H9 (cell line): Measurements from ENCODE around the gene HSPB8. TPM values are rescaled to one million over a fixed set of nuclear protein-coding genes. Genes with fewer than 3 reads are reported as not detected.

Experiments used
- DNase-seq: peaks from one replicate; pipeline ENCODE4 v3.0.0-alpha.2; 2017
- H2AFZ ChIP-seq: one replicate; pipeline ENCODE4 v1.6.1; 2013; ENCODE audit warnings: mild to moderate bottlenecking, low read length, control low read depth, moderate library complexity
- H2AK5ac ChIP-seq: 2 replicates; pipeline ENCODE4 v1.6.1; 2013; ENCODE audit warnings: low read length, control low read depth, mixed read lengths; ENCODE audit not compliant: insufficient read length
- H2BK120ac ChIP-seq: one replicate; pipeline ENCODE4 v1.6.1; 2013; ENCODE audit warnings: low read depth, mild to moderate bottlenecking, low read length, control low read depth, inconsistent platforms; ENCODE audit not compliant: poor library complexity, severe bottlenecking
- H2BK12ac ChIP-seq: 2 replicates; pipeline ENCODE4 v1.6.1; 2013; ENCODE audit warnings: low read length, control low read depth, mixed read lengths, low read depth; ENCODE audit not compliant: insufficient read length
- H2BK15ac ChIP-seq: 2 replicates; pipeline ENCODE4 v1.6.1; 2013; ENCODE audit warnings: low read depth, low read length, control low read depth
- H2BK20ac ChIP-seq: one replicate; pipeline ENCODE4 v1.6.1; 2013; ENCODE audit warnings: low read depth, mild to moderate bottlenecking, low read length, control low read depth, inconsistent platforms; ENCODE audit not compliant: poor library complexity, severe bottlenecking
- H2BK5ac ChIP-seq: 2 replicates; pipeline ENCODE4 v1.6.1; 2013; ENCODE audit warnings: low read length, control low read depth, mixed read lengths; ENCODE audit not compliant: insufficient read length
- H3K14ac ChIP-seq: 2 replicates; pipeline ENCODE4 v1.6.1; 2013; ENCODE audit warnings: low read length, control low read depth; ENCODE audit not compliant: insufficient read depth
- H3K18ac ChIP-seq: 2 replicates; pipeline ENCODE4 v1.6.1; 2013; ENCODE audit warnings: low read depth, mild to moderate bottlenecking, mixed read lengths, low read length, control low read depth; ENCODE audit not compliant: insufficient read length
- H3K23ac ChIP-seq: 2 replicates; pipeline ENCODE4 v1.6.1; 2013; ENCODE audit warnings: low read length, control low read depth, mixed read lengths, low read depth; ENCODE audit not compliant: insufficient read length
- H3K23me2 ChIP-seq: 2 replicates; pipeline ENCODE4 v1.6.1; 2013; ENCODE audit warnings: low read depth, mild to moderate bottlenecking, mixed read lengths, low read length, control low read depth; ENCODE audit not compliant: insufficient read length, poor library complexity, severe bottlenecking
- H3K27ac ChIP-seq: 2 replicates; pipeline ENCODE4 v1.5.1; 2013; ENCODE audit warnings: low read length, control low read depth, mixed read lengths, low read depth; ENCODE audit not compliant: insufficient read length
- H3K27me3 ChIP-seq: 2 replicates; pipeline ENCODE4 v1.6.1; 2013; ENCODE audit warnings: low read length, control low read depth, inconsistent platforms; ENCODE audit not compliant: insufficient read depth
- H3K4ac ChIP-seq: 2 replicates; pipeline ENCODE4 v1.6.1; 2013; ENCODE audit warnings: low read depth, mild to moderate bottlenecking, control low read depth, inconsistent platforms, low read length, moderate library complexity
- H3K4me1 ChIP-seq: 2 replicates; pipeline ENCODE4 v1.6.1; 2013; ENCODE audit warnings: low read length, control low read depth, inconsistent platforms; ENCODE audit not compliant: insufficient read depth
- H3K4me2 ChIP-seq: 2 replicates; pipeline ENCODE4 v1.6.1; 2013; ENCODE audit warnings: low read length, control low read depth, mixed read lengths; ENCODE audit not compliant: insufficient read length, insufficient read depth
- H3K56ac ChIP-seq: 2 replicates; pipeline ENCODE4 v1.6.1; 2013; ENCODE audit warnings: low read depth, mild to moderate bottlenecking, mixed read lengths, low read length, control low read depth; ENCODE audit not compliant: insufficient read length
- H3K79me1 ChIP-seq: 2 replicates; pipeline ENCODE4 v1.6.1; 2013; ENCODE audit warnings: low read depth, mild to moderate bottlenecking, moderate library complexity, low read length, control low read depth, inconsistent platforms; ENCODE audit not compliant: insufficient read depth, poor library complexity, severe bottlenecking
- H3K79me2 ChIP-seq: 2 replicates; pipeline ENCODE4 v1.6.1; 2013; ENCODE audit warnings: low read length, control low read depth, inconsistent platforms; ENCODE audit not compliant: insufficient read depth
- H3K9ac ChIP-seq: 2 replicates; pipeline ENCODE4 v1.6.1; 2013; ENCODE audit warnings: low read length, control low read depth, mixed read lengths; ENCODE audit not compliant: insufficient read length; ENCODE audit errors: extremely low read depth
- H3K9me3 ChIP-seq: one replicate; pipeline ENCODE4 v1.6.1; 2013; ENCODE audit warnings: low read depth, low read length, inconsistent platforms; ENCODE audit not compliant: control insufficient read depth
- H3T11ph ChIP-seq: one replicate; pipeline ENCODE4 v1.6.1; 2013; ENCODE audit warnings: mild to moderate bottlenecking, low read length, control low read depth, inconsistent platforms
- H4K20me1 ChIP-seq: one replicate; pipeline ENCODE4 v1.6.1; 2013; ENCODE audit not compliant: control insufficient read depth, insufficient read length, insufficient read depth
- H4K5ac ChIP-seq: 2 replicates; pipeline ENCODE4 v1.6.1; 2013; ENCODE audit warnings: low read depth, mild to moderate bottlenecking, mixed read lengths, low read length, control low read depth; ENCODE audit not compliant: insufficient read length
- H4K8ac ChIP-seq: replicated peaks from 2 replicates; pipeline ENCODE4 v1.6.1; 2013; ENCODE audit warnings: low read length, control low read depth, mixed read lengths, low read depth; ENCODE audit not compliant: insufficient read length
- H4K91ac ChIP-seq: 2 replicates; pipeline ENCODE4 v1.6.1; 2013; ENCODE audit warnings: low read depth, mild to moderate bottlenecking, moderate library complexity, mixed read lengths, low read length, control low read depth; ENCODE audit not compliant: insufficient read length
- H3K27ac Mint-ChIP-seq, 3 experiments: 2 replicates in 2 of 3; 3 replicates in 1 of 3; pipeline ENCODE4 v1.8.0; 2020 to 2021; ENCODE audit warnings: mixed read lengths in 3 of 3, mild to moderate bottlenecking in 1 of 3, moderate library complexity in 1 of 3
- H3K27me3 Mint-ChIP-seq: 2 replicates; pipeline ENCODE4 v1.8.0; 2021; ENCODE audit warnings: low read depth, mild to moderate bottlenecking, moderate library complexity, mixed read lengths
- H3K36me3 Mint-ChIP-seq, 3 experiments: 2 replicates in 2 of 3; 3 replicates in 1 of 3; pipeline ENCODE4 v1.8.0; 2020 to 2021; ENCODE audit warnings: low read depth in 3 of 3, mixed read lengths in 3 of 3; ENCODE audit not compliant: insufficient read depth in 1 of 3
- H3K4me1 Mint-ChIP-seq, 2 experiments: 2 replicates each; pipeline ENCODE4 v1.8.0; 2020; ENCODE audit warnings: mixed read lengths in 2 of 2
- H3K4me3 Mint-ChIP-seq, 2 experiments: 2 replicates in 1 of 2; 3 replicates in 1 of 2; pipeline ENCODE4 v1.8.0; 2020 to 2021; ENCODE audit warnings: mild to moderate bottlenecking in 2 of 2, mixed read lengths in 2 of 2, moderate library complexity in 1 of 2
- H3K9me3 Mint-ChIP-seq, 2 experiments: 2 replicates in 1 of 2; 3 replicates in 1 of 2; pipeline ENCODE4 v1.8.0; 2020; ENCODE audit warnings: mild to moderate bottlenecking in 2 of 2, mixed read lengths in 2 of 2, moderate library complexity in 1 of 2
- WGBS: extraction: QIAGEN DNeasy Blood & Tissue Kit; methylation state at CpG from one replicate; pipeline ENCODE4 v1.1.7; 2013; ENCODE audit warnings: missing lambda C conversion rate, low lambda C conversion rate, mixed read lengths; ENCODE audit not compliant: insufficient read length; ENCODE audit errors: extremely low coverage; 5-methylcytosine and 5-hydroxymethylcytosine counted together
- total RNA-seq: library from RNA; stranded (reverse); gene quantifications from 2 replicates; pipeline ENCODE4 v1.2.1, GENCODE V29; 2021
- TF ChIP-seq, protein P1 (sequence below): fragments of 200-600 bp; sonication (generic); conservative IDR thresholded peaks from 3 replicates; pipeline ENCODE4 v1.8.0; 2021; ENCODE audit warnings: antibody characterized with exemption, mild to moderate bottlenecking

The HSPB8 gene
- total RNA-seq, 1 experiment from 2014 or later = 3.0 TPM

DNA sequence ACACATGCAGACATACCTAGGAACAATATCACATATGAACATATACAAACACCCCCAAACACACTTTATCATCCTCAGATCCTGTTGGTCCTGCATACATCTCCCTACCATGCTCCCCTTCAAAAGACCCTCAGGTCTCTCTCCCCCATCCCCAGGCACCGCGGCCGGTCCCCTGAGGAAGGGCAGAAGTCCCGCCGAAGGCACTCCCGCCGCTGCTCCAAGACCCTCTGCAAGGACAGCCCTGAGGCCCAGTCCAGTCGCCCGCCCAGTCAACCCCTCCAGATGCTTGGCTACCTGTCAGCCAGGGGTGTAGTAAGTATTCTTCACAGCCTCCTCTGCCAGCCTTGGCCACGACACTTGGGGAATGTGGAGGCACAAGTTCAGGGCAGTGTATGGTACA, 48.2 kb upstream of the HSPB8 start:
- DNase-seq = no peak
- Histone ChIP-seq H3K4me1 (no peaks in the 10 kb centered on the region), H2BK12ac (no peak overlapping the region), H3K4me2 (no peak overlapping the region), H3K9me3 (peaks cover 13% of the 10 kb centered on the region), H3K9ac (no peak overlapping the region), H3K56ac (no peak overlapping the region), H4K5ac (no peak overlapping the region), H2BK120ac (no peak overlapping the region), H4K91ac (no peak overlapping the region), H3K23ac (no peak overlapping the region), H2BK5ac (no peak overlapping the region), H2BK15ac (no peak overlapping the region), H4K20me1 (no peaks in the 10 kb centered on the region), H3K27ac (no peak overlapping the region), H3K18ac (no peak overlapping the region), H3K27me3 (no peaks in the 10 kb centered on the region; the same call in 1 of the 2 replicates), H3K14ac (no peak overlapping the region), H3T11ph (no peak overlapping the region), H2BK20ac (no peak overlapping the region), H3K23me2 (no peaks in the 10 kb centered on the region), H2AK5ac (no peak overlapping the region), H3K4ac (no peak overlapping the region), H3K79me2 (no peaks in the 10 kb centered on the region), H2AFZ (no peak overlapping the region), H3K79me1 (no peaks in the 10 kb centered on the region), H4K8ac (no peak overlapping the region)
- no peak overlapping the region for H3K4me3 Mint-ChIP-seq
- peaks cover 0 to 10% (median 10%) of the 10 kb centered on the region in 3 experiments; a peak in 4 of 7 replicates for H3K36me3 Mint-ChIP-seq
- no peak overlapping the region for H3K27ac Mint-ChIP-seq
- WGBS = no CpG with 5 or more reads among the region's 10 CpGs
- TF ChIP-seq, protein P1, sequence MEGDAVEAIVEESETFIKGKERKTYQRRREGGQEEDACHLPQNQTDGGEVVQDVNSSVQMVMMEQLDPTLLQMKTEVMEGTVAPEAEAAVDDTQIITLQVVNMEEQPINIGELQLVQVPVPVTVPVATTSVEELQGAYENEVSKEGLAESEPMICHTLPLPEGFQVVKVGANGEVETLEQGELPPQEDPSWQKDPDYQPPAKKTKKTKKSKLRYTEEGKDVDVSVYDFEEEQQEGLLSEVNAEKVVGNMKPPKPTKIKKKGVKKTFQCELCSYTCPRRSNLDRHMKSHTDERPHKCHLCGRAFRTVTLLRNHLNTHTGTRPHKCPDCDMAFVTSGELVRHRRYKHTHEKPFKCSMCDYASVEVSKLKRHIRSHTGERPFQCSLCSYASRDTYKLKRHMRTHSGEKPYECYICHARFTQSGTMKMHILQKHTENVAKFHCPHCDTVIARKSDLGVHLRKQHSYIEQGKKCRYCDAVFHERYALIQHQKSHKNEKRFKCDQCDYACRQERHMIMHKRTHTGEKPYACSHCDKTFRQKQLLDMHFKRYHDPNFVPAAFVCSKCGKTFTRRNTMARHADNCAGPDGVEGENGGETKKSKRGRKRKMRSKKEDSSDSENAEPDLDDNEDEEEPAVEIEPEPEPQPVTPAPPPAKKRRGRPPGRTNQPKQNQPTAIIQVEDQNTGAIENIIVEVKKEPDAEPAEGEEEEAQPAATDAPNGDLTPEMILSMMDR = no peak
- peaks cover 3% of the 10 kb centered on the region; the same call in 1 of the 2 replicates for H3K27me3 Mint-ChIP-seq
- H3K9me3 Mint-ChIP-seq = no peaks in the 10 kb centered on the region; a peak in 1 of 5 replicates
- H3K4me1 Mint-ChIP-seq = peaks cover 4 to 11% of the 10 kb centered on the region in 2 experiments; a peak in 3 of 4 replicates
